Calu3 (cell line): Measurements from ENCODE around the gene WFDC5. TPM values are rescaled to one million over a fixed set of nuclear protein-coding genes. Genes with fewer than 3 reads are reported as not detected.
A peak's percentile ranks its signal among the peaks of the same experiment; 100 is the strongest.

Source experiments
- BruUV-seq: library from RNA; stranded (reverse); fragments of 400-500 nt; replicated peaks from 2 replicates; lab custom pipeline; 2021; lab: Mats Ljungman, UMichigan
- CTCF ChIA-PET: fragments of 300-600 bp; sonication (Branson Sonifier 250); formaldehyde crosslinking; loops from one replicate; lab custom pipeline; 2022; ENCODE audit warnings: antibody characterized with exemption; lab: Charles Lee
- DNase-seq: peaks from one replicate; pipeline ENCODE4 v3.0.0; 2022
- H3K27ac Mint-ChIP-seq: one replicate; pipeline ENCODE4 v1.8.0; 2022; ENCODE audit warnings: mixed read lengths; ENCODE audit not compliant: unreplicated experiment
- H3K27me3 Mint-ChIP-seq: one replicate; pipeline ENCODE4 v1.8.0; 2022; ENCODE audit warnings: mixed read lengths; ENCODE audit not compliant: unreplicated experiment
- H3K36me3 Mint-ChIP-seq: one replicate; pipeline ENCODE4 v1.8.0; 2022; ENCODE audit warnings: mild to moderate bottlenecking, moderate library complexity, mixed read lengths; ENCODE audit not compliant: insufficient read depth, unreplicated experiment
- H3K4me1 Mint-ChIP-seq: one replicate; pipeline ENCODE4 v1.8.0; 2022; ENCODE audit warnings: mild to moderate bottlenecking, low read depth, mixed read lengths; ENCODE audit not compliant: unreplicated experiment
- H3K4me3 Mint-ChIP-seq: one replicate; pipeline ENCODE4 v1.8.0; 2022; ENCODE audit warnings: mild to moderate bottlenecking, low read depth, moderate library complexity, mixed read lengths; ENCODE audit not compliant: unreplicated experiment
- H3K9me3 Mint-ChIP-seq: one replicate; pipeline ENCODE4 v1.8.0; 2022; ENCODE audit warnings: low read depth, mixed read lengths; ENCODE audit not compliant: unreplicated experiment
- intact Hi-C: fragments of 100-400 bp; cut with micrococcal nuclease; formaldehyde crosslinking; loops from one replicate; pipeline ENCODE4 v1.10.0; 2022; ENCODE audit not compliant: unreplicated experiment
- total RNA-seq: library from RNA; stranded (reverse); gene quantifications from 2 replicates; pipeline ENCODE4 v1.2.3, GENCODE V29; 2022
- TF ChIP-seq, protein P1 (sequence below): fragments of 200-600 bp; IDR thresholded peaks from one replicate; pipeline ENCODE4 v1.8.0; 2022; ENCODE audit warnings: antibody characterized with exemption; ENCODE audit not compliant: unreplicated experiment

The WFDC5 gene
- total RNA-seq, 1 experiment from 2014 or later: not detected

DNA sequence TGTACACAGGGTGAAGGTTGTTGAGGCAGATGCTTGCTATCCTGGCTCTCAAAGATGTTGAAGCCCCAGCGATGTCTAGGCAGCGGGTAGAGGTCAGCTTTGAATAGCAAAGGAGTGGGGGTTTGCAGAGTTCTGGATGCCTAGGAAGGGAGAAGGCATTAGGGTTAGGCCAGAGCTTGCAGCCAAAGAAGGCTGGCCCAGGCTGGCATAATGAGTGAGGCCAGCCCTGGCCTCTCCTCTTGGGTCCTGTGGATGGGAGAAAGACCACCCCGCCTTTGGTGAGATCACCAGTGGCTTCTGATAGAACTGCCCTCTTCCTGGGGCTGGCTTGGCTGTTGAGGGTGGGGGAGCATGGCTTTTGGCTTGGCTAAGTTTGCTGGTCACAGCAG, 406 bp upstream of the WFDC5 start:
- Mint-ChIP-seq H3K36me3 (no peaks in the 10 kb centered on the region), H3K27me3 (peaks cover 45% of the 10 kb centered on the region), H3K4me1 (no peaks in the 10 kb centered on the region), H3K27ac (no peak overlapping the region), H3K9me3 (no peaks in the 10 kb centered on the region), H3K4me3 (no peak overlapping the region)
- intact Hi-C loops: no loop called here
- DNase-seq: no peak
- TF ChIP-seq, protein P1, sequence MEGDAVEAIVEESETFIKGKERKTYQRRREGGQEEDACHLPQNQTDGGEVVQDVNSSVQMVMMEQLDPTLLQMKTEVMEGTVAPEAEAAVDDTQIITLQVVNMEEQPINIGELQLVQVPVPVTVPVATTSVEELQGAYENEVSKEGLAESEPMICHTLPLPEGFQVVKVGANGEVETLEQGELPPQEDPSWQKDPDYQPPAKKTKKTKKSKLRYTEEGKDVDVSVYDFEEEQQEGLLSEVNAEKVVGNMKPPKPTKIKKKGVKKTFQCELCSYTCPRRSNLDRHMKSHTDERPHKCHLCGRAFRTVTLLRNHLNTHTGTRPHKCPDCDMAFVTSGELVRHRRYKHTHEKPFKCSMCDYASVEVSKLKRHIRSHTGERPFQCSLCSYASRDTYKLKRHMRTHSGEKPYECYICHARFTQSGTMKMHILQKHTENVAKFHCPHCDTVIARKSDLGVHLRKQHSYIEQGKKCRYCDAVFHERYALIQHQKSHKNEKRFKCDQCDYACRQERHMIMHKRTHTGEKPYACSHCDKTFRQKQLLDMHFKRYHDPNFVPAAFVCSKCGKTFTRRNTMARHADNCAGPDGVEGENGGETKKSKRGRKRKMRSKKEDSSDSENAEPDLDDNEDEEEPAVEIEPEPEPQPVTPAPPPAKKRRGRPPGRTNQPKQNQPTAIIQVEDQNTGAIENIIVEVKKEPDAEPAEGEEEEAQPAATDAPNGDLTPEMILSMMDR: no peak
- CTCF ChIA-PET: interaction anchor here (1.2 kb wide), 1 partner anchor 11 kb away, joined by 4 read pairs; no protein-coding TSS in a partner anchor
- BruUV-seq: no TSS peak

DNA sequence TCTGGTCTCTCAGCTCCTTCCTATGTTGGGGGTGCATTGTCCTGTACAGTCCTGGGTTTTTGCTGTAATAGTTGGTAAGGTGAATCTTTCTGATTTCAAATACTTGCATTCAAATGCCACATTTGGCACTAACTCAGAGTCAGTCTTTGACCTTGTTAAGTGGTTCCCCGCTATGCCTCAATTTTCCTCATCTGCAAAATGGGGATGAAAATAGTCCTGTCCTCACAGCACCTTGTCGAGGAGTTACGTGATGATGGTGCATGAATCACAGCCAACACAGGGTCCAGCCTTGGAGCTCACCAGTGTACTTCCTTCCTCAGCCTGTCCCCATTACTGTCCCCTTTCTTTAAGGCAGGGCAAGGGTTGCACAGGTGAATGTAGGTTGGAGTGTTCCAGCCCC, 1.1 kb downstream of the WFDC5 start:
- TF ChIP-seq, protein P1: no peak
- no peak overlapping the region for H3K4me3 Mint-ChIP-seq
- CTCF ChIA-PET: interaction anchor here (1.1 to 3.7 kb wide), 4 partner anchors 10 to 116 kb away, joined by 3 to 61 read pairs (median 12); no protein-coding TSS in a partner anchor
- H3K27ac Mint-ChIP-seq: no peak overlapping the region
- no peaks in the 10 kb centered on the region for H3K9me3 Mint-ChIP-seq
- no peak for DNase-seq
- peaks cover 38% of the 10 kb centered on the region for H3K27me3 Mint-ChIP-seq
- no peaks in the 10 kb centered on the region for H3K4me1 Mint-ChIP-seq
- no peaks in the 10 kb centered on the region for H3K36me3 Mint-ChIP-seq
- intact Hi-C loops: no loop called here
- no TSS peak for BruUV-seq

DNA sequence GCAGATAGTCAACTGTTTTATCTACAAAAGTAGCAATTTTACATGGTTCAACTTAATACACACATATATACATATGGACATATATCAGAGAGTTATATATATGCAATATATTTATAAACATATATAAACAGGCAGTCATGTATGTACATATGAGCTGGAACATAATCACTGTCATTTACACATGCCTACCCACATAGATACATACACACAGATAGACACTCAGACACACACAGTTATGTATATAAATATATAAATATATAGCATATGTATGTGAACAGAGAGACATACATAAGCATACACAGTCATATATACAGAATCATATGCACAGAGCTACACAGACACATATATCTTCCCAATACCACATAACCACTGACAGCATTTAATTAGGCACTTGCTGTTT, 2.2 kb downstream of the WFDC5 start:
- CTCF ChIA-PET: interaction anchor here (0.6 to 3.7 kb wide), 8 partner anchors 8 to 188 kb away, joined by 3 to 61 read pairs (median 12); no protein-coding TSS in a partner anchor

DNA sequence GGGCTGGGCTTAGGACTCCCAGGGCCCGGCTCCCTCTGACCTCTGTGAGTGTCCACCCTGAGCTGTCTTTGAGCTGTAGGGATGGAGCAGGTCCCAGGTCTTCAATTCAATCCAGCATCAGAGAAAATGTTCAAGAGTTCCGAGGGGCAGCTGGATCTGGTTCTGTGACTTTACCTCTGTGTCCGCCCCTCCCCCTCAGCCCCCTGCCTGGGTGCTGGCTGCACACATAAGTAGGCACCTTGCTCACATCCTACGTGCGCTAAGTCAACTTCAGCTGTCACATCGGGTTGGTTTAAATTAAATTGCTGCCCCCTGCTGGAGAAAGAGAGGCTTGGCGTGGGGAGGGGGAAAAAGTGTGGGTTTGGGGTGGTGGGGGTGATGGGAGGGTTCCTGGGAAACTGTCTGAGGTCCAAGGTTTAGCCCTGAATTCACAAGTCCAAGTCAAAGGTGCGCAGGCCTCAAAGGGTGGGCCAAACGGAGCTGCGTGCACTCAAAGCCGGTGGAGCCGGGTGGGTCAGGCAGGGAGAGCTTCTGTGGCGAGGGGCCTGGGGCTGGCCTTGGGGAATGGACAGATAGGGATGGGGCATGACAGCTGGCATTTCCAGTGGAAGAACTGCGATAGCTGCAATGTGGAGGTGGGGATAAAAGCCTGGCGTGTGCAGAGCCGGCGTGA, 3.0 kb downstream of the WFDC5 start:
- TF ChIP-seq, protein P1: peak; percentile 86
- Mint-ChIP-seq H3K27me3 (peaks cover 36% of the 10 kb centered on the region), H3K36me3 (no peaks in the 10 kb centered on the region), H3K4me1 (no peaks in the 10 kb centered on the region), H3K27ac (no peak overlapping the region), H3K4me3 (no peak overlapping the region), H3K9me3 (no peaks in the 10 kb centered on the region)
- CTCF ChIA-PET: interaction anchor here (0.6 to 3.7 kb wide), 13 partner anchors 16 to 200 kb away, joined by 3 to 61 read pairs (median 5); no protein-coding TSS in a partner anchor
- DNase-seq: peak; percentile 43
- intact Hi-C loops: no loop called here
- BruUV-seq: no TSS peak

More for the DNA sequence above, 2.2 kb downstream of the WFDC5 start:
- H3K36me3 Mint-ChIP-seq: no peaks in the 10 kb centered on the region
- intact Hi-C loops: no loop called here
- TF ChIP-seq, protein P1: no peak
- peaks cover 38% of the 10 kb centered on the region for H3K27me3 Mint-ChIP-seq
- H3K27ac Mint-ChIP-seq: no peak overlapping the region
- DNase-seq: no peak
- no peaks in the 10 kb centered on the region for H3K9me3 Mint-ChIP-seq
- BruUV-seq: no TSS peak
- H3K4me3 Mint-ChIP-seq: no peak overlapping the region
- H3K4me1 Mint-ChIP-seq: no peaks in the 10 kb centered on the region
